ENCODE measurements around the gene SLC35F3. TPM values are rescaled to one million over a fixed set of nuclear protein-coding genes. Genes with fewer than 3 reads are reported as not detected.

The SLC35F3 gene
- total RNA-seq, 1 experiment from 2014 or later, result 0.94 TPM

GRCh38 chr1:234265861-234266260, 361.4 kb downstream of the SLC35F3 start (continued):
- TF ChIP-seq ZMAT4 (CRISPR knock-in tag; IDR thresholded peaks at IDR 0.05) (no peak), ZNF416 (CRISPR knock-in tag; IDR thresholded peaks at IDR 0.05) (no peak)

GRCh38 chr1:234270093-234270492, 365.6 kb downstream of the SLC35F3 start:
- peaks cover 4% of the 10 kb centered on the region; the same call in 1 of the 2 replicates for H3K27me3 Mint-ChIP-seq (ENCODE audit: low read depth)
- no peaks in the 10 kb centered on the region for H3K36me3 Mint-ChIP-seq
- DNase-seq (ENCODE audit: low spot score) (no peak), ATAC-seq (no peak)
- ChIA-PET CTCF (no interaction called here), POLR2A (no interaction called here)
- no peaks in the 10 kb centered on the region for H3K4me1 Mint-ChIP-seq
- no peak overlapping the region for H3K27ac Mint-ChIP-seq
- no peak for TF ChIP-seq TCF7 (CRISPR knock-in tag; IDR thresholded peaks at IDR 0.05; ENCODE audit: low read depth)
- TF ChIP-seq, protein P1, sequence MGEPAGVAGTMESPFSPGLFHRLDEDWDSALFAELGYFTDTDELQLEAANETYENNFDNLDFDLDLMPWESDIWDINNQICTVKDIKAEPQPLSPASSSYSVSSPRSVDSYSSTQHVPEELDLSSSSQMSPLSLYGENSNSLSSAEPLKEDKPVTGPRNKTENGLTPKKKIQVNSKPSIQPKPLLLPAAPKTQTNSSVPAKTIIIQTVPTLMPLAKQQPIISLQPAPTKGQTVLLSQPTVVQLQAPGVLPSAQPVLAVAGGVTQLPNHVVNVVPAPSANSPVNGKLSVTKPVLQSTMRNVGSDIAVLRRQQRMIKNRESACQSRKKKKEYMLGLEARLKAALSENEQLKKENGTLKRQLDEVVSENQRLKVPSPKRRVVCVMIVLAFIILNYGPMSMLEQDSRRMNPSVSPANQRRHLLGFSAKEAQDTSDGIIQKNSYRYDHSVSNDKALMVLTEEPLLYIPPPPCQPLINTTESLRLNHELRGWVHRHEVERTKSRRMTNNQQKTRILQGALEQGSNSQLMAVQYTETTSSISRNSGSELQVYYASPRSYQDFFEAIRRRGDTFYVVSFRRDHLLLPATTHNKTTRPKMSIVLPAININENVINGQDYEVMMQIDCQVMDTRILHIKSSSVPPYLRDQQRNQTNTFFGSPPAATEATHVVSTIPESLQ (CRISPR knock-in tag; IDR thresholded peaks at IDR 0.05), result no peak
- TF ChIP-seq, protein P2, sequence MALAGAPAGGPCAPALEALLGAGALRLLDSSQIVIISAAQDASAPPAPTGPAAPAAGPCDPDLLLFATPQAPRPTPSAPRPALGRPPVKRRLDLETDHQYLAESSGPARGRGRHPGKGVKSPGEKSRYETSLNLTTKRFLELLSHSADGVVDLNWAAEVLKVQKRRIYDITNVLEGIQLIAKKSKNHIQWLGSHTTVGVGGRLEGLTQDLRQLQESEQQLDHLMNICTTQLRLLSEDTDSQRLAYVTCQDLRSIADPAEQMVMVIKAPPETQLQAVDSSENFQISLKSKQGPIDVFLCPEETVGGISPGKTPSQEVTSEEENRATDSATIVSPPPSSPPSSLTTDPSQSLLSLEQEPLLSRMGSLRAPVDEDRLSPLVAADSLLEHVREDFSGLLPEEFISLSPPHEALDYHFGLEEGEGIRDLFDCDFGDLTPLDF (CRISPR knock-in tag; IDR thresholded peaks at IDR 0.05), result no peak
- H3K9me3 Mint-ChIP-seq, result peaks cover 11% of the 10 kb centered on the region
- no peak overlapping the region for H3K4me3 Mint-ChIP-seq

DNA sequence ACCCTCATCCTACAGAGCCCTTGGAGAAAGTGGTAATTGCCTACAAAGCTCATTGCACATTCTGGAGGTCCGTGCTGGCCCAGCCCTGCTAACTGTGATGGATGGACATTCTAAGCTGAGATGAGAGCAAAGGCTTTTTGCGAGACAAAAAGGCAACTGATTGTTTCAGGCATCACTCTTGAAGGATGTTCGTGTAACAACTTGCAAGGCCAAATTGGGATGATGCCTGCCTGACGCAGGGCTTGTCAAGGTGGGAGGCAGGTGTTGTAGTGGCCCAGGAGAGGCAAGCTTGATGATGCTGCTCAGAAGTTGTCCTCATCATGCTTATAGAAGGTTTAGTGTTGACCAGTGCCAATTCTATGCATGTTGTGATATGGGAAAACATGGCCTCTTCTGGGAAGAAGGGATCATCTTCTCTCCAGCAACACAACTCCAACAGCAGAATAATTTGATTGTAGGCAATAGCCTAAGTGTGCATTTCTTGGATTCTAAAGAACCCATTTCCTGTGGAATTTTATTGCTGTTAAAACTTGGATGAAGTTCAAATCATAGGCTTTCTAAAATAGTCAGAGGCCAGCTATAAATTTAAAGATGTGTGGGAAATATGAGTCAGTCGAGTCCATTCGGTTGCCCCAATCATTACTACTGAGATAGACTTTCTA, 366.2 kb downstream of the SLC35F3 start:
- Mint-ChIP-seq H3K36me3 (no peaks in the 10 kb centered on the region), H3K4me1 (no peaks in the 10 kb centered on the region), H3K27me3 (ENCODE audit: low read depth) (peaks cover 4% of the 10 kb centered on the region; the same call in 1 of the 2 replicates), H3K27ac (no peak overlapping the region), H3K9me3 (peaks cover 11% of the 10 kb centered on the region), H3K4me3 (no peak overlapping the region)
- ATAC-seq (no peak), DNase-seq (ENCODE audit: low spot score) (no peak)
- POLR2A ChIA-PET, result no interaction called here
- no peak for TF ChIP-seq OVOL2 (CRISPR knock-in tag; IDR thresholded peaks at IDR 0.05; ENCODE audit: borderline replicate concordance)
- no peak for TF ChIP-seq SMAD3 (CRISPR knock-in tag; IDR thresholded peaks at IDR 0.05; ENCODE audit: borderline replicate concordance)
- TF ChIP-seq, protein P3, sequence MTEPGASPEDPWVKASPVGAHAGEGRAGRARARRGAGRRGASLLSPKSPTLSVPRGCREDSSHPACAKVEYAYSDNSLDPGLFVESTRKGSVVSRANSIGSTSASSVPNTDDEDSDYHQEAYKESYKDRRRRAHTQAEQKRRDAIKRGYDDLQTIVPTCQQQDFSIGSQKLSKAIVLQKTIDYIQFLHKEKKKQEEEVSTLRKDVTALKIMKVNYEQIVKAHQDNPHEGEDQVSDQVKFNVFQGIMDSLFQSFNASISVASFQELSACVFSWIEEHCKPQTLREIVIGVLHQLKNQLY (CRISPR knock-in tag; IDR thresholded peaks at IDR 0.05), result no peak
- no peak for TF ChIP-seq ZMAT4 (CRISPR knock-in tag; IDR thresholded peaks at IDR 0.05)
- TF ChIP-seq, protein P4, sequence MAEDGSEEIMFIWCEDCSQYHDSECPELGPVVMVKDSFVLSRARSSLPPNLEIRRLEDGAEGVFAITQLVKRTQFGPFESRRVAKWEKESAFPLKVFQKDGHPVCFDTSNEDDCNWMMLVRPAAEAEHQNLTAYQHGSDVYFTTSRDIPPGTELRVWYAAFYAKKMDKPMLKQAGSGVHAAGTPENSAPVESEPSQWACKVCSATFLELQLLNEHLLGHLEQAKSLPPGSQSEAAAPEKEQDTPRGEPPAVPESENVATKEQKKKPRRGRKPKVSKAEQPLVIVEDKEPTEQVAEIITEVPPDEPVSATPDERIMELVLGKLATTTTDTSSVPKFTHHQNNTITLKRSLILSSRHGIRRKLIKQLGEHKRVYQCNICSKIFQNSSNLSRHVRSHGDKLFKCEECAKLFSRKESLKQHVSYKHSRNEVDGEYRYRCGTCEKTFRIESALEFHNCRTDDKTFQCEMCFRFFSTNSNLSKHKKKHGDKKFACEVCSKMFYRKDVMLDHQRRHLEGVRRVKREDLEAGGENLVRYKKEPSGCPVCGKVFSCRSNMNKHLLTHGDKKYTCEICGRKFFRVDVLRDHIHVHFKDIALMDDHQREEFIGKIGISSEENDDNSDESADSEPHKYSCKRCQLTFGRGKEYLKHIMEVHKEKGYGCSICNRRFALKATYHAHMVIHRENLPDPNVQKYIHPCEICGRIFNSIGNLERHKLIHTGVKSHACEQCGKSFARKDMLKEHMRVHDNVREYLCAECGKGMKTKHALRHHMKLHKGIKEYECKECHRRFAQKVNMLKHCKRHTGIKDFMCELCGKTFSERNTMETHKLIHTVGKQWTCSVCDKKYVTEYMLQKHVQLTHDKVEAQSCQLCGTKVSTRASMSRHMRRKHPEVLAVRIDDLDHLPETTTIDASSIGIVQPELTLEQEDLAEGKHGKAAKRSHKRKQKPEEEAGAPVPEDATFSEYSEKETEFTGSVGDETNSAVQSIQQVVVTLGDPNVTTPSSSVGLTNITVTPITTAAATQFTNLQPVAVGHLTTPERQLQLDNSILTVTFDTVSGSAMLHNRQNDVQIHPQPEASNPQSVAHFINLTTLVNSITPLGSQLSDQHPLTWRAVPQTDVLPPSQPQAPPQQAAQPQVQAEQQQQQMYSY (CRISPR knock-in tag; IDR thresholded peaks at IDR 0.05), result no peak
- TF ChIP-seq, protein P5, sequence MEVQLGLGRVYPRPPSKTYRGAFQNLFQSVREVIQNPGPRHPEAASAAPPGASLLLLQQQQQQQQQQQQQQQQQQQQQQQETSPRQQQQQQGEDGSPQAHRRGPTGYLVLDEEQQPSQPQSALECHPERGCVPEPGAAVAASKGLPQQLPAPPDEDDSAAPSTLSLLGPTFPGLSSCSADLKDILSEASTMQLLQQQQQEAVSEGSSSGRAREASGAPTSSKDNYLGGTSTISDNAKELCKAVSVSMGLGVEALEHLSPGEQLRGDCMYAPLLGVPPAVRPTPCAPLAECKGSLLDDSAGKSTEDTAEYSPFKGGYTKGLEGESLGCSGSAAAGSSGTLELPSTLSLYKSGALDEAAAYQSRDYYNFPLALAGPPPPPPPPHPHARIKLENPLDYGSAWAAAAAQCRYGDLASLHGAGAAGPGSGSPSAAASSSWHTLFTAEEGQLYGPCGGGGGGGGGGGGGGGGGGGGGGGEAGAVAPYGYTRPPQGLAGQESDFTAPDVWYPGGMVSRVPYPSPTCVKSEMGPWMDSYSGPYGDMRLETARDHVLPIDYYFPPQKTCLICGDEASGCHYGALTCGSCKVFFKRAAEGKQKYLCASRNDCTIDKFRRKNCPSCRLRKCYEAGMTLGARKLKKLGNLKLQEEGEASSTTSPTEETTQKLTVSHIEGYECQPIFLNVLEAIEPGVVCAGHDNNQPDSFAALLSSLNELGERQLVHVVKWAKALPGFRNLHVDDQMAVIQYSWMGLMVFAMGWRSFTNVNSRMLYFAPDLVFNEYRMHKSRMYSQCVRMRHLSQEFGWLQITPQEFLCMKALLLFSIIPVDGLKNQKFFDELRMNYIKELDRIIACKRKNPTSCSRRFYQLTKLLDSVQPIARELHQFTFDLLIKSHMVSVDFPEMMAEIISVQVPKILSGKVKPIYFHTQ (CRISPR knock-in tag; IDR thresholded peaks at IDR 0.05), result no peak
- TF ChIP-seq RELA (CRISPR knock-in tag; IDR thresholded peaks at IDR 0.05; ENCODE audit: borderline replicate concordance), result no peak
- no peak for TF ChIP-seq IRF2 (CRISPR knock-in tag; IDR thresholded peaks at IDR 0.05; ENCODE audit: borderline replicate concordance, low read depth)
- TF ChIP-seq ATF1 (CRISPR knock-in tag; IDR thresholded peaks at IDR 0.05), result no peak
- no peak for TF ChIP-seq ZNF317 (CRISPR knock-in tag; IDR thresholded peaks at IDR 0.05; ENCODE audit: borderline replicate concordance, low read depth)
- no peak for TF ChIP-seq SP1 (CRISPR knock-in tag; conservative IDR thresholded peaks at IDR 0.05)
- TF ChIP-seq, protein P2 (CRISPR knock-in tag; IDR thresholded peaks at IDR 0.05), result no peak
- TF ChIP-seq ZNF416 (CRISPR knock-in tag; IDR thresholded peaks at IDR 0.05), result no peak
- CTCF ChIA-PET, result no interaction called here
